ENCODE results near the gene SPTB. TPM values are rescaled to one million over a fixed set of nuclear protein-coding genes. Genes with fewer than 3 reads are reported as not detected.
A peak's percentile ranks its signal among the peaks of the same experiment; 100 is the strongest.

The SPTB gene
- total RNA-seq, 2 donors from 2014 or later = 0.15 to 0.29 TPM

- H3K27ac Mint-ChIP-seq = no peak overlapping the region
- H3K27me3 Mint-ChIP-seq = no peaks in the 10 kb centered on the region
- ATAC-seq (replicated peaks) = no peak
- no peak overlapping the region for H3K4me3 Mint-ChIP-seq
- H3K4me1 Mint-ChIP-seq = peaks cover 14% of the 10 kb centered on the region
- no peaks in the 10 kb centered on the region for H3K36me3 Mint-ChIP-seq (ENCODE audit: low read depth)
- no peaks in the 10 kb centered on the region for H3K9me3 Mint-ChIP-seq
Measured at GRCh38 chr14:64769096-64770020, 110.3 kb downstream of the SPTB start.

GRCh38 chr14:64768401-64769095 lies 111.2 kb downstream of the SPTB start:
- Mint-ChIP-seq H3K9me3 (no peaks in the 10 kb centered on the region), H3K27me3 (no peaks in the 10 kb centered on the region), H3K4me3 (no peak overlapping the region), H3K4me1 (peaks cover 17% of the 10 kb centered on the region), H3K36me3 (ENCODE audit: low read depth) (no peaks in the 10 kb centered on the region), H3K27ac (no peak overlapping the region)
- ATAC-seq (replicated peaks) = no peak

GRCh38 chr14:64767215-64767964 lies 112.3 kb downstream of the SPTB start:
- no peak overlapping the region for H3K27ac Mint-ChIP-seq
- peaks cover 22% of the 10 kb centered on the region for H3K4me1 Mint-ChIP-seq
- no peak overlapping the region for H3K4me3 Mint-ChIP-seq
- no peak for ATAC-seq (replicated peaks)
- H3K36me3 Mint-ChIP-seq (ENCODE audit: low read depth) = no peaks in the 10 kb centered on the region
- H3K9me3 Mint-ChIP-seq = no peaks in the 10 kb centered on the region
- H3K27me3 Mint-ChIP-seq = no peaks in the 10 kb centered on the region

GRCh38 chr14:64766430-64767151 lies 113.1 kb downstream of the SPTB start:
- Mint-ChIP-seq H3K36me3 (ENCODE audit: low read depth) (no peaks in the 10 kb centered on the region), H3K27ac (no peak overlapping the region), H3K9me3 (no peaks in the 10 kb centered on the region), H3K4me3 (no peak overlapping the region), H3K4me1 (peaks cover 22% of the 10 kb centered on the region), H3K27me3 (no peaks in the 10 kb centered on the region)
- ATAC-seq (replicated peaks) = no peak

- no peaks in the 10 kb centered on the region for H3K36me3 Mint-ChIP-seq (ENCODE audit: low read depth)
- no peak overlapping the region for H3K27ac Mint-ChIP-seq
- no peaks in the 10 kb centered on the region for H3K27me3 Mint-ChIP-seq
- H3K4me1 Mint-ChIP-seq = peaks cover 16% of the 10 kb centered on the region
- no peak overlapping the region for H3K4me3 Mint-ChIP-seq
- H3K9me3 Mint-ChIP-seq = no peaks in the 10 kb centered on the region
- ATAC-seq (replicated peaks) = no peak
Measured at GRCh38 chr14:64765740-64766302, 113.9 kb downstream of the SPTB start.

- no peaks in the 10 kb centered on the region for H3K27me3 Mint-ChIP-seq
- peak overlapping the region; percentile 51 for H3K4me3 Mint-ChIP-seq
- peak; percentile 74 for ATAC-seq (replicated peaks)
- H3K27ac Mint-ChIP-seq = peak overlapping the region; percentile 49
- H3K4me1 Mint-ChIP-seq = peaks cover 21% of the 10 kb centered on the region
- no peaks in the 10 kb centered on the region for H3K36me3 Mint-ChIP-seq (ENCODE audit: low read depth)
- H3K9me3 Mint-ChIP-seq = no peaks in the 10 kb centered on the region
Measured at GRCh38 chr14:64764641-64765520, 114.8 kb downstream of the SPTB start.

GRCh38 chr14:64763801-64764621 lies 115.7 kb downstream of the SPTB start:
- Mint-ChIP-seq H3K27me3 (no peaks in the 10 kb centered on the region), H3K27ac (peak overlapping the region; percentile 49), H3K9me3 (no peaks in the 10 kb centered on the region), H3K4me1 (peaks cover 27% of the 10 kb centered on the region), H3K4me3 (peak overlapping the region; percentile 51), H3K36me3 (ENCODE audit: low read depth) (no peaks in the 10 kb centered on the region)
- ATAC-seq (replicated peaks) = no peak

GRCh38 chr14:64763085-64763782 lies 116.5 kb downstream of the SPTB start:
- Mint-ChIP-seq H3K27ac (no peak overlapping the region), H3K4me1 (peaks cover 27% of the 10 kb centered on the region), H3K27me3 (no peaks in the 10 kb centered on the region), H3K9me3 (no peaks in the 10 kb centered on the region), H3K36me3 (ENCODE audit: low read depth) (no peaks in the 10 kb centered on the region), H3K4me3 (peak overlapping the region; percentile 51)
- no peak for ATAC-seq (replicated peaks)

GRCh38 chr14:64762044-64763034 lies 117.4 kb downstream of the SPTB start:
- Mint-ChIP-seq H3K9me3 (no peaks in the 10 kb centered on the region), H3K27ac (no peak overlapping the region), H3K27me3 (no peaks in the 10 kb centered on the region), H3K36me3 (ENCODE audit: low read depth) (no peaks in the 10 kb centered on the region), H3K4me1 (peaks cover 30% of the 10 kb centered on the region), H3K4me3 (no peak overlapping the region)
- no peak for ATAC-seq (replicated peaks)

GRCh38 chr14:64761441-64762043 lies 118.2 kb downstream of the SPTB start:
- Mint-ChIP-seq H3K27me3 (no peaks in the 10 kb centered on the region), H3K36me3 (ENCODE audit: low read depth) (no peaks in the 10 kb centered on the region), H3K4me3 (no peak overlapping the region), H3K27ac (no peak overlapping the region), H3K9me3 (no peaks in the 10 kb centered on the region), H3K4me1 (peaks cover 38% of the 10 kb centered on the region)
- ATAC-seq (replicated peaks) = no peak

GRCh38 chr14:64760916-64761315 lies 118.8 kb downstream of the SPTB start:
- no peaks in the 10 kb centered on the region for H3K27me3 Mint-ChIP-seq
- no peaks in the 10 kb centered on the region for H3K36me3 Mint-ChIP-seq (ENCODE audit: low read depth)
- H3K9me3 Mint-ChIP-seq = no peaks in the 10 kb centered on the region
- H3K27ac Mint-ChIP-seq = no peak overlapping the region
- peaks cover 40% of the 10 kb centered on the region for H3K4me1 Mint-ChIP-seq
- no peak overlapping the region for H3K4me3 Mint-ChIP-seq
- no peak for ATAC-seq (replicated peaks)

All from activated T-helper 17 cell treated with anti-CD3 and anti-CD28 coated beads, Interleukin-2, amount 50 U/mL, for 72 hours (primary cell).